GM19438 (cell line): ENCODE data around the gene C10orf67.
"Not testable (repeated sequence)": the region's sequence is repeated elsewhere in the genome, so short reads cannot be mapped to it uniquely, and the experiment has no call there.

Experiments used
- ATAC-seq: cut with Tn5 transposase; IDR thresholded peaks from one replicate; pipeline ENCODE4 v1.9.1; 2021; ENCODE audit warnings: low read depth; ENCODE audit not compliant: unreplicated experiment

C10orf67 gene

GRCh38 chr10:23326544-23327307 is 17.9 kb downstream of the C10orf67 start:
- ATAC-seq: no peak

GRCh38 chr10:23325132-23325531 is 19.5 kb downstream of the C10orf67 start:
- ATAC-seq: peak; percentile 96

DNA sequence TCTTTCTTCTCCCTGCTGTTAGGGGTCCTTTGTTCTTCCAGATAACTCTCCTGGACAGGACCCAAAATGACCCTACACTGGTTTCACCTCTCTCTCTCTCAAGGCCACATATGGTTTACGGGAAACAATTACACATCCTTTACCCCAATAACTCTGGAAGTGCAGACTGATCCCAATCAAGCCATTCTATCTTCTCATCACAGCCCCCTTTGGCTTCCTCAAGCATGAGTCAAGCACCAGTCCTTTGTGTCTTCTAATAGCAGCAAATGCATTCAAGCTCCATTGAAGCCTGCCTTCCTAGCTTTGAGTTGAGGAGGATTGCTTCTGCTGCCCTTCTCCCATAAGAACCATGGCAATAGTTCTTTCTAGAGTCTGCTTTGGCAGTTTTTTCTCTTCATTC is 20.2 kb downstream of the C10orf67 start:
- no peak for ATAC-seq

DNA sequence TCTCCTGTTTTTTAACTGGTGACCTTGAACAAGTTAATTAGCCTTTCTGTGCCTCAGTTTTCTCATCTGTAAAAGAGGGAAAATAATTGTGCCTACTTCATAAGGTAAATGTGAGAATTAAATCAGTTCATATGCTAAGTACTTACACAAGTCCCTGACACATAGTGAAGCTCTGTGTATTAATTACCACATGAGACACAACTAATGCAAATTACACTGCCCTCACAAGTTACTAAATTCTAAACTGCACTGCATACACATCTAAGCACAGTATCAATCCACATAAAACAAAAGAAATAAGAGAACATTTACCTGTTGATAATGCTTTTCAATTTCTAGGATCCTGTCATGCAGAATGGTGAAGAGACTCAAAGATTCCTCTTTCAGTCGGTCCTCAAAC is 22.5 kb downstream of the C10orf67 start:
- ATAC-seq: no peak

DNA sequence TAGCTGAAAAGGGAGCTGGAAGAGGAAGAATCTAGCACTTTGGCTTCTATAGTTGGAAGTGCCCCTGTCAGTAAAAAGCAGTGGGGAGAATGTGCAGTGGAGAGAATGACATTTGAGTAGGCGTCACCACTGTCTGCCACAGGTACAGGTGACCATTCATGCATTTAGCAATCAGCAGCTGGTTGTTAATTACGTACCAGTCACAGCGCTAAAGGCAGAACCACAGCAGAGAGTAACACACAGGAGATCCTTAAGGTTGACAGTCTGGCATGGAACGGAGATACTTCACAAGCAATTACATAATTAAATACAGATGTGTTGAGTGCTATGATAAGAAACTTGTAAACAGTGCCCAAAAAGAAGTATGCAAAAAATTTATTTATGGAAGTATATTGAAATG is 24.8 kb downstream of the C10orf67 start:
- no peak for ATAC-seq

DNA sequence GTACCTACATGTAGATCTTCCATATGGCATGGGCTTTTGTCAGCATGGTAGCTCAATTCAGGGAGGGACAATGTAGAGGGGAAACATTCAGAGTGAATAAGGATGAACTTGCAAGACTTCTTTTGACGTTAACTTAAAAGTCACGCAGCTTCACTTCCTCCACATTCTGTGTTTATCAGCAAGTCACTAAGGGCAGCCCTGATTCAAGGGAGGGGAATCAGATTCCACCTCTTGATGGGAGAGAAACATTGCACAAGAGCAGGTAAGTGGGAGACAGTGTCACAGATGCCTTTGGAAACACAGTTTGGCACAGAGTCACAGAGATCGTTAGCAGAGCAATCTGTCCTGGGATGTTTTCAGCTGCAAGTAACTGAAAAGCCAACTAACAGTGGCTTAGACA is 26.2 kb downstream of the C10orf67 start:
- ATAC-seq: no peak

DNA sequence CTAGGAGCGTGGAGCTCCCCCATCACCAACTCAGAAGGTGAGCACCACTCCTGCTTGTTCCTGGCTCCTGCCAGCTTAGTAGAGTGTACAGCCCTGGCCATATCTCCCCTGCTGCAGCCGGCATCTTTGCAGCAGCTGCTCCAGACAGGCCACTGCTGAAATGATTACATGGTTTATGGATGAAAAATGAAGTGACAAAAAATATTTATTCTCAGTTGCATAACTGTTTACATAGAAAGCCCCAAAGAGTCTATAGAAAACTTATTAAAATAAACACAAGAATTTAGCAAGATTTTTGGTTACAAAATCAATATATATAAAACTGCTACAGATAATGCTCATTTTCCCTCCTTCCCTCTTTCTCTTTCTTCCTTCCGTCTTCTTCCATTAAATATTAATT is 27.2 kb downstream of the C10orf67 start:
- ATAC-seq: no peak

DNA sequence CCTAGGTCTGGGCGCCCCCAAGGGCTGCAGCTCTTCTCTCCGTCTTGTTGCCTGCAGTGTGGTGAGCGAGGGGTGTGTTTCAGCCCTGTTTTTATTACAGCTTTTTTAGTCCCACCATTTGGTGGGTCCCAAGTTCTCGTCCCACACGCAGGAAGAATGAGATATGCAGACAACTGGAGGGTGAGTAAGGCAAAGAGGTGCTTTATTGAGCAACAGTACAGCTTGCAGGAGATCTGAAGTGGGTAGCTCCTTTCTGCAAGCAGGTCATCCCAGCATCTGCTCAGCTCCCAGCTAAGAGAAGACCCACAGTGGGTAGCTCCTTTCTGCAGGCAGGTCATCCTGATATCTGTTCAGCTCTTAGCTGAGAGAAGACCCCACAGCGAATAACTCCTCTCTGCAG is 28.2 kb downstream of the C10orf67 start:
- ATAC-seq: no peak

DNA sequence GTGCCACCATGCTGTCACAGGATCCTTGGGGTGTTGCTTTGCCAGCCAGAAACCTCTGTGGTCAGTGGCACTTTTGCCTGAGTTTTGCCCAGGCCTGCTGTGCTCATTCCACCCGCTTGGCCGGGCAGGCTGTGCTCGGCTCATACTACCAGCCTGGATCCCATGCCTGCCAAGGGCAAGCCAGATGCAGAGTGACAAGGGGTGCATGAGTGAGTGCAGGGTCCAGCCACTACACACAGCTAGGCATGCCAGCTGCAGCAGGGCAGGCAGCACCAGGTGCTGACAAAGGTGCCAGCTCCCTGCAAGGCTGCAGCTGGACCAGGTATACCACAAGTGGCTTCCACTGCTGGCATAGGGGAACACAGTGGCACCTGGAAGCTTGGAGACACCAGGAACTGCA is 28.6 kb downstream of the C10orf67 start:
- ATAC-seq: no peak

GRCh38 chr10:23314835-23315239 is 29.8 kb downstream of the C10orf67 start:
- no peak for ATAC-seq

- ATAC-seq: no peak
Observed at GRCh38 chr10:23311034-23311433, 33.6 kb downstream of the C10orf67 start.

GRCh38 chr10:23310404-23310803 is 34.2 kb downstream of the C10orf67 start:
- no peak for ATAC-seq

- ATAC-seq: not testable (repeated sequence)
Observed at GRCh38 chr10:23299961-23300360, 44.6 kb downstream of the C10orf67 start.

DNA sequence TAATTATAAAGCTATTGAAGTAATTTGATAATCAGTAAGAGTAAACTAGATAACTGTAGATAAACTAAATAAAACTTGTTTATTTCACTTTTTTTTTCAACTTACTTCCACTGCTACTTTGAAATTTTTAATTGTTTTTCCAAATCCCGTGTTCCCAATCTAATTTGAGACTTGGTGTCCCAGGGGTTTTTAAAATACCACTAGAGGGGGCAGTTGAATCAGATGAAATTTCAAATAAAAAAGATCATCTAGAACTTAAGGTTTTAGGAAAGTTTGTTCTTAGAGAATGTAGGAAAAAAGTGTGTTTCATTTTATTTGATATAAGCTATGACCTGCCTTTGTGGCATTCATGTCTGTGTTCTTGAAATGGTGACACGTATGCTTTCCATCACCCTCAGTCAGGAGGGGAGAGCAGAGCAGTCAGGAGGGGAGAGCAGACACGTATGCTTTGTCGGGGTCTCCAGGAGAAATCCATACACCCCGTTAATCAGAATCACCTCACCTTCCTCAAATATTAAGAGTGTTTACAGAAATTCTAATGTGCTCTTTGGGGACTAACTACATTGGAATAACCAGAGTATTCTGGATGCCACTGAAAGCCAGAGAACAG is 49.9 kb downstream of the C10orf67 start:
- ATAC-seq: no peak

- no peak for ATAC-seq
Observed at GRCh38 chr10:23293973-23294590, 50.5 kb downstream of the C10orf67 start.

- ATAC-seq: peak; percentile 89
Observed at GRCh38 chr10:23293145-23293724, 51.4 kb downstream of the C10orf67 start.

GRCh38 chr10:23291551-23292334 is 52.9 kb downstream of the C10orf67 start:
- no peak for ATAC-seq

GRCh38 chr10:23284674-23285335 is 59.8 kb downstream of the C10orf67 start:
- no peak for ATAC-seq

- ATAC-seq: no peak
Observed at GRCh38 chr10:23284155-23284554, 60.4 kb downstream of the C10orf67 start.

DNA sequence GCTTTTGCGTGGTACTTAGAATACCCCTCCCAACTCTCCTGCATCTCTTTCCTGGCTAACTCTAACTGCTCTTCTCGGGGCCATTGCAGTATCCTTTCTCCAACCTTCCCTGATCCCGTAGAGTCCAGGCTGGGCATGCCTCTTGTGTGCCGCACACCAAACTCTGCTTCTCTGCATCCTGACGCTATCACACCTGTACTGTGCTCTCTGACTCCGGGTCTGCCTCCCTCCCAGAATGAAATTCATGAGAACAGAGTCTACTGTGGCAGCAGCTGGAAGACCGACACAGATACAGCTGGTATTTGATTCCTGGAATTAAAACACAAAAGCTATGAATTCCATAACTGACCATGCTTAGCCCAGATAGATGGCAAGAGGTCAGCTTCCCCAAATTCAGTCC is 60.9 kb downstream of the C10orf67 start:
- no peak for ATAC-seq
